HCT116 (cell line): ENCODE measurements around the gene BCR.

Experiments used
- POLR2A ChIP-seq: IDR thresholded peaks from 2 replicates; pipeline ENCODE4 v1.7.0; 2011; ENCODE audit warnings: borderline replicate concordance; ENCODE audit not compliant: insufficient read depth, insufficient read length; ENCODE audit errors: extremely low read depth
- POLR2AphosphoS5 ChIP-seq: IDR thresholded peaks from 2 replicates; pipeline ENCODE4 v1.6.1; 2011; ENCODE audit warnings: mild to moderate bottlenecking, low read depth, low read length, moderate library complexity
- TF ChIP-seq, protein P1 (sequence below): IDR thresholded peaks from 2 replicates; pipeline ENCODE4 v1.6.1; 2012; ENCODE audit warnings: low read depth

- TF ChIP-seq POLR2AphosphoS5 (no peak), POLR2A (no peak)
- TF ChIP-seq, protein P1, sequence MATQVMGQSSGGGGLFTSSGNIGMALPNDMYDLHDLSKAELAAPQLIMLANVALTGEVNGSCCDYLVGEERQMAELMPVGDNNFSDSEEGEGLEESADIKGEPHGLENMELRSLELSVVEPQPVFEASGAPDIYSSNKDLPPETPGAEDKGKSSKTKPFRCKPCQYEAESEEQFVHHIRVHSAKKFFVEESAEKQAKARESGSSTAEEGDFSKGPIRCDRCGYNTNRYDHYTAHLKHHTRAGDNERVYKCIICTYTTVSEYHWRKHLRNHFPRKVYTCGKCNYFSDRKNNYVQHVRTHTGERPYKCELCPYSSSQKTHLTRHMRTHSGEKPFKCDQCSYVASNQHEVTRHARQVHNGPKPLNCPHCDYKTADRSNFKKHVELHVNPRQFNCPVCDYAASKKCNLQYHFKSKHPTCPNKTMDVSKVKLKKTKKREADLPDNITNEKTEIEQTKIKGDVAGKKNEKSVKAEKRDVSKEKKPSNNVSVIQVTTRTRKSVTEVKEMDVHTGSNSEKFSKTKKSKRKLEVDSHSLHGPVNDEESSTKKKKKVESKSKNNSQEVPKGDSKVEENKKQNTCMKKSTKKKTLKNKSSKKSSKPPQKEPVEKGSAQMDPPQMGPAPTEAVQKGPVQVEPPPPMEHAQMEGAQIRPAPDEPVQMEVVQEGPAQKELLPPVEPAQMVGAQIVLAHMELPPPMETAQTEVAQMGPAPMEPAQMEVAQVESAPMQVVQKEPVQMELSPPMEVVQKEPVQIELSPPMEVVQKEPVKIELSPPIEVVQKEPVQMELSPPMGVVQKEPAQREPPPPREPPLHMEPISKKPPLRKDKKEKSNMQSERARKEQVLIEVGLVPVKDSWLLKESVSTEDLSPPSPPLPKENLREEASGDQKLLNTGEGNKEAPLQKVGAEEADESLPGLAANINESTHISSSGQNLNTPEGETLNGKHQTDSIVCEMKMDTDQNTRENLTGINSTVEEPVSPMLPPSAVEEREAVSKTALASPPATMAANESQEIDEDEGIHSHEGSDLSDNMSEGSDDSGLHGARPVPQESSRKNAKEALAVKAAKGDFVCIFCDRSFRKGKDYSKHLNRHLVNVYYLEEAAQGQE, result no peak
These were observed 7.8 kb downstream of the BCR start for GRCh38 chr22:23187871-23188700.
